Brain pericyte (primary cell): Measurements from ENCODE around the gene LGALS12.
"Not testable (repeated sequence)": the region's sequence is repeated elsewhere in the genome, so short reads cannot be mapped to it uniquely, and the experiment has no call there.

Experiments used
- DNase-seq: peaks from one replicate; pipeline ENCODE4 v3.0.0-alpha.2; 2012; ENCODE audit warnings: low read depth, low spot score

LGALS12 gene

GRCh38 chr11:63532799-63533475 lies 27.1 kb downstream of the LGALS12 start:
- DNase-seq: no peak

- DNase-seq: no peak
Observed at GRCh38 chr11:63534076-63534475, 28.2 kb downstream of the LGALS12 start.

- no peak for DNase-seq
Observed at GRCh38 chr11:63534895-63535461, 29.1 kb downstream of the LGALS12 start.

GRCh38 chr11:63535734-63536133 lies 29.9 kb downstream of the LGALS12 start:
- DNase-seq: no peak

- peak; percentile 18 for DNase-seq
Observed at GRCh38 chr11:63536669-63537292, 30.9 kb downstream of the LGALS12 start, which contains the start of gene PLAAT4. TSS of gene PLAAT4 (plus strand) at chr11:63536808. CDS start at chr11:63536869, 61 bp downstream.

- DNase-seq: peak; percentile 86
Observed at GRCh38 chr11:63537293-63538101, 31.6 kb downstream of the LGALS12 start.

GRCh38 chr11:63542506-63542905 lies 36.6 kb downstream of the LGALS12 start:
- not testable (repeated sequence) for DNase-seq

- no peak for DNase-seq
Observed at GRCh38 chr11:63543711-63544110, 37.8 kb downstream of the LGALS12 start.

- DNase-seq: no peak
Observed at GRCh38 chr11:63547061-63547460, 41.2 kb downstream of the LGALS12 start.

- no peak for DNase-seq
Observed at GRCh38 chr11:63548178-63548577, 42.3 kb downstream of the LGALS12 start.

GRCh38 chr11:63549411-63549810 lies 43.5 kb downstream of the LGALS12 start:
- DNase-seq: no peak

- not testable (repeated sequence) for DNase-seq
Observed at GRCh38 chr11:63550156-63550700, 44.3 kb downstream of the LGALS12 start.

- no peak for DNase-seq
Observed at GRCh38 chr11:63551091-63551888, 45.4 kb downstream of the LGALS12 start.

GRCh38 chr11:63551889-63552266 lies 46.0 kb downstream of the LGALS12 start:
- no peak for DNase-seq

GRCh38 chr11:63552921-63553320 lies 47.0 kb downstream of the LGALS12 start:
- no peak for DNase-seq

GRCh38 chr11:63553759-63554158 lies 47.9 kb downstream of the LGALS12 start:
- DNase-seq: no peak

- DNase-seq: no peak
Observed at GRCh38 chr11:63554877-63555223, 49.0 kb downstream of the LGALS12 start.

GRCh38 chr11:63556404-63557013 lies 50.6 kb downstream of the LGALS12 start:
- no peak for DNase-seq

- no peak for DNase-seq
Observed at GRCh38 chr11:63557570-63557969, 51.7 kb downstream of the LGALS12 start.

- DNase-seq: no peak
Observed at GRCh38 chr11:63558459-63559157, 52.7 kb downstream of the LGALS12 start.
